Uterus (tissue), 4 donors: ENCODE measurements around the gene ALKBH7. TPM values are rescaled to one million over a fixed set of nuclear protein-coding genes. Genes with fewer than 3 reads are reported as not detected.
"Not testable (repeated sequence)": the region's sequence is repeated elsewhere in the genome, so short reads cannot be mapped to it uniquely, and the experiment has no call there.

ENCODE experiments used
- DNase-seq, 2 donors: peaks; one replicate each; pipeline ENCODE4 v3.0.0-alpha.2; 2019 to 2020
- H3K27ac ChIP-seq, 2 donors: fragments of 200-600 bp; sonication (generic); 1 replicate in 1 of 2; 2 replicates in 1 of 2; pipeline ENCODE4 v1.5.1; 2016 to 2018
- H3K27me3 ChIP-seq, 2 donors: fragments of 200-600 bp; sonication (generic); one replicate each; pipeline ENCODE4 v1.5.1; 2018 to 2019; ENCODE audit warnings: control low read depth in 1 of 2
- H3K36me3 ChIP-seq, 2 donors: fragments of 200-600 bp; sonication (generic); one replicate each; pipeline ENCODE4 v1.5.1; 2019; ENCODE audit warnings: control low read depth in 1 of 2
- H3K4me1 ChIP-seq, 2 donors: fragments of 200-600 bp; sonication (generic); one replicate each; pipeline ENCODE4 v1.5.1; 2018 to 2019; ENCODE audit warnings: control low read depth in 1 of 2
- H3K4me3 ChIP-seq, 2 donors: fragments of 200-600 bp; sonication (generic); 1 replicate in 1 of 2; 2 replicates in 1 of 2; pipeline ENCODE4 v1.5.1; 2018 to 2019; ENCODE audit warnings: mild to moderate bottlenecking in 1 of 2
- H3K9me3 ChIP-seq, 2 donors: fragments of 200-600 bp; sonication (generic); one replicate each; pipeline ENCODE4 v1.5.1; 2019; ENCODE audit warnings: control low read depth in 1 of 2
- POLR2A ChIP-seq, 2 donors: fragments of 450-650 bp; IDR thresholded peaks; one replicate each; pipeline ENCODE4 v1.6.1; 2016; ENCODE audit warnings: antibody characterized with exemption in 2 of 2, mild to moderate bottlenecking in 1 of 2, moderate library complexity in 1 of 2
- intact Hi-C: fragments of 100-400 bp; cut with DNase I; formaldehyde crosslinking; loops from one replicate; pipeline ENCODE4 v1.15.1; 2023; ENCODE audit warnings: low total_unique reads
- total RNA-seq, 4 donors: library from RNA; depleted of rRNA in 3 of 4; stranded (reverse); fragments of >200 nt in 3 of 4; gene quantifications; one replicate each; pipeline versions ENCODE4 v1.1.0 to v1.2.4, GENCODE V29; 2014 to 2023
- TF ChIP-seq, protein P1 (sequence below), 4 experiments: fragments of 200-600 bp in 2 of 4; fragments of 450-650 bp in 2 of 4; sonication (generic) in 2 of 4; IDR thresholded peaks; one replicate each; pipeline ENCODE4 v1.5.1; 2016 to 2019; ENCODE audit warnings: antibody characterized with exemption in 4 of 4, mild to moderate bottlenecking in 2 of 4, moderate library complexity in 1 of 4
- donor health status: DM: yes; HTN: yes; CAD: no.

ALKBH7 gene
- total RNA-seq, 4 donors from 2014 or later: 17.4 to 84.8 (median 42.7) TPM

DNA sequence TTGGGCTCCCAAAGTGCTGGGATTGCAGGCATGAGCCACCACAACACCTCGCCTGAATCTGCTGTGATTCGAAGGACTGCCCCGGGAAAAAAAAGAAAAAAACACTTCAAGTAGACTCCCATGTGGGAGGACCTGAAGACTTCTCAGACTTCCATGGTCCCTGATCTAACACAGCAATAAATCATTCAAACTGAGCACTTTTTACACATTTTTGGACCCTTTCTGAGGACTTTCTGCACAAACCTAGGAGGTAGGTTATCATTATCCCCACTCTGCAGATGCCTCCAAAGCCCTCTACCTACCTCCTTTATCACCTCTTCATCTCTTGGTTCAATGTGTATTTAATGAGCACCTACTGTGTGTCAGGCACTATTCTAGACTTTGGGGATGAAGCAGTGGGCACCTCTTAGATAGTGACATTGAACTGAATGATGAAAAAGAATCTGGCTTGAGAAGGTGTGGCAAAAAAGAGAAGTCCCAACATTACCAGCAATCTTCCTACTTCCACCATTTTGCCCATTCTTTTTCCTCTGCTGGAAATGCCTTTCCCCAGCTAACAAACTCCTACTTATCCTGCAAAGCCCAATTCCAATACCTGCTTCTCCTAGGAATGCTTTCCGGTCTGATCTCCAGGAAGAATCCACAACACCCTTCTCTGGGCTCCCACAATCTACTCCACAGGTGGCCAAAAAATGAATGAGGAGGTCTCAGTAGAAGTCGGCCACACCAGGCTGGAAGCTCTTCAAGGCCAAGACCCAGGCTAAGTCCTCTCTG, 12.8 kb upstream of the ALKBH7 start:
- Histone ChIP-seq H3K9me3 (no peaks in the 10 kb centered on the region), H3K27me3 (no peaks in the 10 kb centered on the region), H3K36me3 (no peaks in the 10 kb centered on the region), H3K4me1 (no peaks in the 10 kb centered on the region), H3K4me3 (no peak overlapping the region), H3K27ac (no peak overlapping the region)
- intact Hi-C loops: no loop called here
- no peak for DNase-seq
- TF ChIP-seq, protein P1, sequence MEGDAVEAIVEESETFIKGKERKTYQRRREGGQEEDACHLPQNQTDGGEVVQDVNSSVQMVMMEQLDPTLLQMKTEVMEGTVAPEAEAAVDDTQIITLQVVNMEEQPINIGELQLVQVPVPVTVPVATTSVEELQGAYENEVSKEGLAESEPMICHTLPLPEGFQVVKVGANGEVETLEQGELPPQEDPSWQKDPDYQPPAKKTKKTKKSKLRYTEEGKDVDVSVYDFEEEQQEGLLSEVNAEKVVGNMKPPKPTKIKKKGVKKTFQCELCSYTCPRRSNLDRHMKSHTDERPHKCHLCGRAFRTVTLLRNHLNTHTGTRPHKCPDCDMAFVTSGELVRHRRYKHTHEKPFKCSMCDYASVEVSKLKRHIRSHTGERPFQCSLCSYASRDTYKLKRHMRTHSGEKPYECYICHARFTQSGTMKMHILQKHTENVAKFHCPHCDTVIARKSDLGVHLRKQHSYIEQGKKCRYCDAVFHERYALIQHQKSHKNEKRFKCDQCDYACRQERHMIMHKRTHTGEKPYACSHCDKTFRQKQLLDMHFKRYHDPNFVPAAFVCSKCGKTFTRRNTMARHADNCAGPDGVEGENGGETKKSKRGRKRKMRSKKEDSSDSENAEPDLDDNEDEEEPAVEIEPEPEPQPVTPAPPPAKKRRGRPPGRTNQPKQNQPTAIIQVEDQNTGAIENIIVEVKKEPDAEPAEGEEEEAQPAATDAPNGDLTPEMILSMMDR (IDR thresholded peaks at IDR 0.05): no peak
- TF ChIP-seq POLR2A (IDR thresholded peaks at IDR 0.05): no peak

DNA sequence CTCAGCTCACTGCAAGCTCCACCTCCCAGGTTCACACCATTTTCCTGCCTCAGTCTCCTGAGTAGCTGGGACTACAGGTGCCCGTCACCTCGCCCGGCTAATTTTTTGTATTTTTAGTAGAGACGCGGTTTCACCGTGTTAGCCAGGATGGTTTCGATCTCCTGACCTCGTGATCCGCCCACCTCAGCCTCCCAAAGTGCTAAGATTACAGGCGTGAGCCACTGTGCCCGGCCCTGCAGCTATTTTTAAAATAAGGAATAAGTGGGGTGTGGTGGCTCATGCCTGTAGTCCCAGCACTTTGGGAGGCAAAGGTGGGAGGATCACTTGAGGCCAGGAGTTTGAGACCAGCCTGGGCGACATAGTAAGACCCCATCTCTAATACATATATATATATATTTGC, 12.1 kb upstream of the ALKBH7 start:
- H3K27ac ChIP-seq, H3K9me3 ChIP-seq, H3K4me3 ChIP-seq, H3K36me3 ChIP-seq, DNase-seq, intact Hi-C loops, H3K27me3 ChIP-seq, H3K4me1 ChIP-seq: not testable (repeated sequence)

DNA sequence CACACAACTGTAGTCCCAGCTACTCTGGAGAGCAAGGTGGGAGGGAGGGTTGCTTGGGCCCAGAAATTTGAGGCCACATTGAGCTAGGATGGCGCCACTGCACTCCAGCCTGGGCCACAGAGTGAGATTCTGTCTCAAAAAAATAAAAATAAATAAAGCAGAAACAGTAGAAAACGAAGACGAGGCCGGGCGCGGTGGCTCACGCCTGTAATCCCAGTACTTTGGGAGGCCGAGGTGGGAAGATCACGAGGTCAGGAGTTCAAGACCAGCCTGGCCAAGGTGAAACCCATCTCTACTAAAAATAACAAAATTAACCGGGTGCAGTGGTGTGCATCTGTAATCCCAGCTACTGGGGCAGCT, 11.8 kb upstream of the ALKBH7 start:
- Histone ChIP-seq H3K4me3 (peak overlapping the region; percentile 86 to 100), H3K27ac (peak overlapping the region; percentile 84 to 93)
- H3K27me3 ChIP-seq, H3K4me1 ChIP-seq, intact Hi-C loops, H3K9me3 ChIP-seq, DNase-seq, H3K36me3 ChIP-seq: not testable (repeated sequence)

DNA sequence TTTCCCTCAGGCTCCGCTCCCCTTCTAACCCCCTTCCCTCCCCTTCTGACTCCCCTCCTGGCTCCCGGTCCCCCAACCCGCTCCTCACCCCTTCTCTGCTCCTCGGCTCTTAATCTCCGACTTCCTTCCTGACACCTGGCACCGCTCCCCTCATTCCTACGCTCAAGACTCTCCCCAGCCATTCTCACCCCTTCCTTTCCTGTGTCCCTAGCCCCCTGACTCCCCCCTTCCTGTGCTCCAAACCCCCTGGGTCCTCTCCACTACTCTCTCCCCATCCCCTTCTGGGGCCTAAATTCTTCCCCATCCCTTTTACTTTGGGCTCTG, 10.6 kb upstream of the ALKBH7 start:
- no peaks in the 10 kb centered on the region for H3K4me1 ChIP-seq
- no peaks in the 10 kb centered on the region for H3K27me3 ChIP-seq
- intact Hi-C loops: no loop called here
- DNase-seq: peak; percentile 42 to 43
- TF ChIP-seq, protein P1 (IDR thresholded peaks at IDR 0.05): no peak
- TF ChIP-seq POLR2A (IDR thresholded peaks at IDR 0.05): no peak
- peak overlapping the region; percentile 84 to 93 for H3K27ac ChIP-seq
- H3K9me3 ChIP-seq: no peaks in the 10 kb centered on the region
- no peaks in the 10 kb centered on the region for H3K36me3 ChIP-seq
- peak overlapping the region; percentile 86 to 100 for H3K4me3 ChIP-seq

DNA sequence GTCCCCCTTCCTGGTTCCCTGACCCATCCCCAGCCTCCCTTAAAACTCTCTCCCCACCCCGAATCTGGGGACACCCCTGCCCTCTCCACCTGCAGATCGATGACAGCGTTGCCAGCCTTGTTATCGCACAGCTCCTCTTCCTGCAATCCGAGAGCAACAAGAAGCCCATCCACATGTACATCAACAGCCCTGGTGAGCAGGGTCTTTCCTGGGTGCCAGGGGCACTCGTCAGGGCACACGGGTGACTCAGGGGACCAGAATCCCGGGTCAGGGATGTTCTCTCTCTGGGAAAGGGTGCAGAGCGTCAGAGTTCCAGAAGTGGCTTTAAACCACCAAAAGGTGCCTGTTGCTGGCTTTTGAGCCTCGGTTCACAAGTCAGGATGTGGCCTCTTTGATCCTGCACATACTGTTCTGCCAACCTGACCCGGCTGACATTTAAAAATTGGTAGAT, 10.2 kb upstream of the ALKBH7 start:
- no peaks in the 10 kb centered on the region for H3K27me3 ChIP-seq
- intact Hi-C loops: no loop called here
- H3K4me1 ChIP-seq: no peaks in the 10 kb centered on the region
- H3K36me3 ChIP-seq: no peaks in the 10 kb centered on the region
- DNase-seq: no peak
- peak overlapping the region; percentile 86 to 100 for H3K4me3 ChIP-seq
- TF ChIP-seq, protein P1 (IDR thresholded peaks at IDR 0.05): no peak
- no peak for TF ChIP-seq POLR2A (IDR thresholded peaks at IDR 0.05)
- no peaks in the 10 kb centered on the region for H3K9me3 ChIP-seq
- peak overlapping the region; percentile 84 to 93 for H3K27ac ChIP-seq

DNA sequence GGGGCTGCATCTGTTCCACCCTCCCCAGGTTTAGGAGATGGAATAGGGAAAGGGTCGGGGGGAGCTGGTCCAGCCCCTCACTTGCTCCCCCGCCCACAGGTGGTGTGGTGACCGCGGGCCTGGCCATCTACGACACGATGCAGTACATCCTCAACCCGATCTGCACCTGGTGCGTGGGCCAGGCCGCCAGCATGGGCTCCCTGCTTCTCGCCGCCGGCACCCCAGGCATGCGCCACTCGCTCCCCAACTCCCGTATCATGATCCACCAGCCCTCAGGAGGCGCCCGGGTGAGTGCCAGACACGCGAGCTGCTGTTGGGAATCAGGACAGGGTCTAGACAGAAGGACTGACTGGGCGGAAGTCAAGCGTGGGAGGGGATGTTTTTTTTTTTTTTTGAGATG, 8.2 kb upstream of the ALKBH7 start:
- Histone ChIP-seq H3K36me3 (no peaks in the 10 kb centered on the region), H3K27me3 (no peaks in the 10 kb centered on the region), H3K9me3 (no peaks in the 10 kb centered on the region), H3K27ac (no peak overlapping the region), H3K4me3 (no peak overlapping the region), H3K4me1 (no peaks in the 10 kb centered on the region)
- no peak for DNase-seq
- intact Hi-C loops: no loop called here
- TF ChIP-seq, protein P1 (IDR thresholded peaks at IDR 0.05): no peak
- TF ChIP-seq POLR2A (IDR thresholded peaks at IDR 0.05): no peak
